CD14-positive monocyte (primary cell): ENCODE data around the gene AFG1L. TPM values are rescaled to one million over a fixed set of nuclear protein-coding genes. Genes with fewer than 3 reads are reported as not detected.

Source experiments
- DNase-seq, 3 donors: peaks; one replicate each; pipeline ENCODE4 v3.0.0-alpha.2; 2011 to 2022
- H2AFZ ChIP-seq: 2 replicates; pipeline ENCODE4 v1.6.0; 2012; ENCODE audit warnings: mild to moderate bottlenecking, low read depth, low read length, inconsistent platforms; ENCODE audit not compliant: insufficient read depth, poor library complexity, severe bottlenecking
- H3K27ac ChIP-seq, 2 donors: 1 replicate in 1 of 2; 2 replicates in 1 of 2; pipeline ENCODE4 v1.5.1; 2012 to 2013; ENCODE audit warnings: low read length in 2 of 2, control low read depth in 1 of 2, inconsistent platforms in 1 of 2, low read depth in 1 of 2, mild to moderate bottlenecking in 1 of 2
- H3K27me3 ChIP-seq, 2 donors: one replicate each; pipeline versions ENCODE4 v1.6.0 to v1.6.1; 2011 to 2013; ENCODE audit warnings: low read length in 2 of 2; ENCODE audit not compliant: control insufficient read depth in 2 of 2, insufficient read depth in 2 of 2
- H3K36me3 ChIP-seq, 2 donors: replicated peaks in 1 of 2; 1 replicate in 1 of 2; 2 replicates in 1 of 2; pipeline versions ENCODE4 v1.5.1 to v1.6.1; 2012 to 2013; ENCODE audit warnings: low read length in 2 of 2, control low read depth in 1 of 2, inconsistent platforms in 1 of 2, mild to moderate bottlenecking in 1 of 2; ENCODE audit not compliant: insufficient read depth in 2 of 2, control insufficient read depth in 1 of 2
- H3K4me1 ChIP-seq, 2 donors: 1 replicate in 1 of 2; 2 replicates in 1 of 2; pipeline versions ENCODE4 v1.5.1 to v1.6.1; 2012 to 2013; ENCODE audit warnings: low read length in 2 of 2, control low read depth in 1 of 2, inconsistent platforms in 1 of 2, mild to moderate bottlenecking in 1 of 2, moderate library complexity in 1 of 2; ENCODE audit not compliant: insufficient read depth in 2 of 2, control insufficient read depth in 1 of 2
- H3K4me2 ChIP-seq: replicated peaks from 2 replicates; pipeline ENCODE3; 2012; ENCODE audit warnings: low read length, moderate library complexity, mild to moderate bottlenecking; ENCODE audit not compliant: poor library complexity, severe bottlenecking; ENCODE audit errors: extremely low read depth
- H3K4me3 ChIP-seq, 3 experiments: fragments of 200-600 bp in 1 of 3; sonication (generic) in 1 of 3; replicated peaks in 1 of 3; 1 replicate in 2 of 3; 2 replicates in 1 of 3; pipeline ENCODE4 v1.5.1; 2011 to 2013; ENCODE audit warnings: low read length in 3 of 3, mild to moderate bottlenecking in 3 of 3, control low read depth in 2 of 3, low read depth in 2 of 3, inconsistent platforms in 1 of 3, moderate library complexity in 1 of 3
- H3K79me2 ChIP-seq: 2 replicates; pipeline ENCODE4 v1.6.0; 2012; ENCODE audit warnings: mild to moderate bottlenecking, control low read depth, inconsistent platforms, low read length, moderate library complexity; ENCODE audit not compliant: insufficient read depth
- H3K9ac ChIP-seq: 2 replicates; pipeline ENCODE4 v1.6.0; 2017; ENCODE audit warnings: low read length, mild to moderate bottlenecking; ENCODE audit not compliant: insufficient read depth, poor library complexity, severe bottlenecking
- H3K9me3 ChIP-seq, 2 donors: replicated peaks in 1 of 2; 1 replicate in 1 of 2; 2 replicates in 1 of 2; pipeline versions ENCODE4 v1.5.1 to v1.6.1; 2012 to 2013; ENCODE audit warnings: low read length in 2 of 2, control low read depth in 1 of 2; ENCODE audit not compliant: control insufficient read depth in 1 of 2, insufficient read depth in 1 of 2
- H4K20me1 ChIP-seq: 2 replicates; pipeline ENCODE4 v1.6.0; 2012; ENCODE audit warnings: mild to moderate bottlenecking, low read length, control low read depth, moderate library complexity; ENCODE audit not compliant: insufficient read depth
- H3K27ac Mint-ChIP-seq, 7 donors: one replicate each; pipeline ENCODE4 v1.8.0; 2020; ENCODE audit warnings: mild to moderate bottlenecking in 7 of 7, mixed read lengths in 7 of 7, moderate library complexity in 6 of 7, inconsistent platforms in 2 of 7
- H3K27me3 Mint-ChIP-seq, 3 donors: one replicate each; pipeline ENCODE4 v1.8.0; 2021 to 2022; ENCODE audit warnings: low read depth in 3 of 3, mild to moderate bottlenecking in 3 of 3, mixed read lengths in 3 of 3, moderate library complexity in 3 of 3, inconsistent platforms in 1 of 3
- H3K36me3 Mint-ChIP-seq, 2 donors: one replicate each; pipeline ENCODE4 v1.8.0; 2020; ENCODE audit warnings: mixed read lengths in 2 of 2, inconsistent platforms in 1 of 2, mild to moderate bottlenecking in 1 of 2
- H3K4me1 Mint-ChIP-seq: one replicate; pipeline ENCODE4 v1.8.0; 2020; ENCODE audit warnings: mild to moderate bottlenecking, mixed read lengths
- H3K4me3 Mint-ChIP-seq, 2 donors: one replicate each; pipeline ENCODE4 v1.8.0; 2020; ENCODE audit warnings: mild to moderate bottlenecking in 2 of 2, mixed read lengths in 2 of 2, moderate library complexity in 1 of 2
- H3K9me3 Mint-ChIP-seq, 7 donors: one replicate each; pipeline ENCODE4 v1.8.0; 2020 to 2022; ENCODE audit warnings: mixed read lengths in 7 of 7, mild to moderate bottlenecking in 6 of 7, moderate library complexity in 6 of 7, inconsistent platforms in 2 of 7
- CTCF ChIP-seq: fragments of 200-600 bp; IDR thresholded peaks from one replicate; pipeline ENCODE4 v1.8.0; 2022; ENCODE audit warnings: antibody characterized with exemption, mild to moderate bottlenecking
- WGBS: methylation state at CpG from one replicate; pipeline ENCODE4 v1.1.5; 2013; ENCODE audit warnings: missing lambda C conversion rate; ENCODE audit not compliant: insufficient coverage; 5-methylcytosine and 5-hydroxymethylcytosine counted together
- intact Hi-C, 2 donors: fragments of 100-400 bp; cut with micrococcal nuclease; formaldehyde crosslinking; loops; one replicate each; pipeline versions ENCODE4 v1.15.0 to v1.15.1; 2023
- polyA plus RNA-seq, 3 donors: library from polyadenylated mRNA; depleted of rRNA in 1 of 3; unstranded in 2 of 3; stranded (reverse) in 1 of 3; fragments of 300-500 nt in 2 of 3; fragments of >200 nt in 1 of 3; fragmentation: Illumina TruSeq in 2 of 3; gene quantifications; 1 replicate in 2 of 3; 2 replicates in 1 of 3; pipeline ENCODE4 v1.2.3, GENCODE V29; 2012 to 2021

AFG1L gene
- polyA plus RNA-seq, 3 donors, result 0.95 to 2.8 (median 2.7) TPM

- Mint-ChIP-seq H3K36me3 (peaks cover 21 to 24% of the 10 kb centered on the region in 2 donors), H3K9me3 (peaks cover 0 to 2% (median 0%) of the 10 kb centered on the region in 7 donors), H3K4me3 (peak overlapping the region; percentile 98 to 100), H3K27ac (peak overlapping the region; percentile 84 to 97 (median 93)), H3K4me1 (peaks cover 46% of the 10 kb centered on the region), H3K27me3 (peaks cover 0 to 9% (median 6%) of the 10 kb centered on the region in 3 donors)
- Histone ChIP-seq H4K20me1 (peaks cover 57% of the 10 kb centered on the region), H3K79me2 (peaks cover 51% of the 10 kb centered on the region), H3K4me1 (peaks cover 48 to 61% of the 10 kb centered on the region in 2 donors), H3K27me3 (no peaks in the 10 kb centered on the region), H3K27ac (peak overlapping the region; percentile 63 to 97), H3K9me3 (no peaks in the 10 kb centered on the region), H3K9ac (peak overlapping the region; percentile 93), H2AFZ (no peak overlapping the region), H3K36me3 (no peaks in the 10 kb centered on the region), H3K4me3 (peak overlapping the region; percentile 95 to 100 (median 100)), H3K4me2 (peak overlapping the region; percentile 99)
- 8% methylated on average over 42 of the region's 46 CpGs for WGBS
- intact Hi-C loops, result loop anchor here (2.0 to 10.0 kb wide), 2 partner anchors 61 to 63 kb away; no protein-coding TSS in a partner anchor
- peak in 2 of 3 donors; percentile 12 to 76 for DNase-seq
- TF ChIP-seq CTCF, result no peak
Observed at GRCh38 chr6:108561742-108562502, 267.1 kb downstream of the AFG1L start.

- H3K36me3 Mint-ChIP-seq, result peaks cover 27 to 30% of the 10 kb centered on the region in 2 donors
- H4K20me1 ChIP-seq, result peaks cover 63% of the 10 kb centered on the region
- H3K27ac Mint-ChIP-seq, result peak overlapping the region; percentile 84 to 97 (median 93)
- peak overlapping the region; percentile 99 for H3K4me2 ChIP-seq
- peak; percentile 56 to 78 (median 72) for DNase-seq
- H2AFZ ChIP-seq, result no peak overlapping the region
- H3K9me3 ChIP-seq, result no peaks in the 10 kb centered on the region
- H3K27me3 ChIP-seq, result no peaks in the 10 kb centered on the region
- H3K4me1 Mint-ChIP-seq, result peaks cover 47% of the 10 kb centered on the region
- peaks cover 57% of the 10 kb centered on the region for H3K79me2 ChIP-seq
- 5% methylated on average over 3 of the region's 17 CpGs for WGBS
- H3K4me1 ChIP-seq, result peaks cover 48 to 61% of the 10 kb centered on the region in 2 donors
- H3K4me3 Mint-ChIP-seq, result peak overlapping the region; percentile 98 to 100
- H3K9me3 Mint-ChIP-seq, result peaks cover 0 to 2% (median 0%) of the 10 kb centered on the region in 7 donors
- peaks cover 0 to 7% (median 2%) of the 10 kb centered on the region in 3 donors for H3K27me3 Mint-ChIP-seq
- H3K4me3 ChIP-seq, result peak overlapping the region; percentile 95 to 100 (median 100)
- TF ChIP-seq CTCF, result no peak
- peak overlapping the region; percentile 63 to 97 for H3K27ac ChIP-seq
- intact Hi-C loops, result loop anchor here in 1 of 2 donors (10.0 kb wide), 1 partner anchor 62 kb away; no protein-coding TSS in a partner anchor
- H3K36me3 ChIP-seq, result no peaks in the 10 kb centered on the region
- H3K9ac ChIP-seq, result peak overlapping the region; percentile 93
Observed at GRCh38 chr6:108562503-108562993, 267.7 kb downstream of the AFG1L start.
